Spleen (tissue), 11 donors: ENCODE data around the gene TMEM129. TPM values are rescaled to one million over a fixed set of nuclear protein-coding genes. Genes with fewer than 3 reads are reported as not detected.

Experiments used
- DNase-seq: peaks from one replicate; pipeline ENCODE4 v3.0.0-alpha.2; 2020
- H3K27ac ChIP-seq, 8 donors: fragments of 200-600 bp; sonication (generic) in 7 of 8; 1 replicate in 4 of 8; 2 replicates in 4 of 8; pipeline versions ENCODE4 v1.5.0 to v1.8.0; 2016 to 2021; ENCODE audit warnings: inconsistent platforms in 4 of 8, mild to moderate bottlenecking in 4 of 8, moderate library complexity in 1 of 8
- H3K27me3 ChIP-seq, 7 donors: fragments of 200-600 bp; sonication (generic) in 6 of 7; replicated peaks in 1 of 7; 1 replicate in 4 of 7; 2 replicates in 3 of 7; pipeline versions ENCODE4 v1.5.0 to v1.8.0; 2016 to 2021; ENCODE audit warnings: inconsistent platforms in 3 of 7, mild to moderate bottlenecking in 1 of 7
- H3K36me3 ChIP-seq, 6 donors: fragments of 200-600 bp; sonication (generic) in 5 of 6; 1 replicate in 4 of 6; 2 replicates in 2 of 6; pipeline versions ENCODE4 v1.5.0 to v1.8.0; 2016 to 2021; ENCODE audit warnings: inconsistent platforms in 2 of 6
- H3K4me1 ChIP-seq, 6 donors: fragments of 200-600 bp; sonication (generic) in 5 of 6; 1 replicate in 3 of 6; 2 replicates in 3 of 6; pipeline versions ENCODE4 v1.5.0 to v1.8.0; 2016 to 2021; ENCODE audit warnings: inconsistent platforms in 3 of 6
- H3K4me3 ChIP-seq, 8 donors: fragments of 200-600 bp; sonication (generic) in 7 of 8; 1 replicate in 4 of 8; 2 replicates in 4 of 8; pipeline versions ENCODE4 v1.5.0 to v1.8.0; 2016 to 2021; ENCODE audit warnings: inconsistent platforms in 4 of 8, mild to moderate bottlenecking in 4 of 8, moderate library complexity in 2 of 8
- H3K9me3 ChIP-seq, 8 donors: fragments of 200-600 bp; sonication (generic) in 7 of 8; 1 replicate in 4 of 8; 2 replicates in 4 of 8; pipeline versions ENCODE4 v1.5.0 to v1.8.0; 2016 to 2021; ENCODE audit warnings: inconsistent platforms in 4 of 8
- CTCF ChIP-seq, 11 experiments: fragments of 200-600 bp in 7 of 11; fragments of 450-650 bp in 4 of 11; sonication (generic) in 4 of 11; IDR thresholded peaks in 8 of 11; conservative IDR thresholded peaks in 3 of 11; 1 replicate in 7 of 11; 2 replicates in 4 of 11; pipeline versions ENCODE4 v1.4.0 to v1.8.0; 2016 to 2021; ENCODE audit warnings: antibody characterized with exemption in 11 of 11, inconsistent platforms in 4 of 11, mild to moderate bottlenecking in 1 of 11
- POLR2A ChIP-seq, 3 donors: fragments of 450-650 bp; IDR thresholded peaks; one replicate each; pipeline ENCODE4 v1.5.1; 2017; ENCODE audit warnings: antibody characterized with exemption in 3 of 3, mild to moderate bottlenecking in 1 of 3
- POLR2AphosphoS5 ChIP-seq, 3 donors: sonication (generic); formaldehyde crosslinking; IDR thresholded peaks; one replicate each; pipeline ENCODE4 v1.5.1; 2017; ENCODE audit warnings: antibody characterized with exemption in 3 of 3
- WGBS, 5 donors: extraction: QIAGEN DNeasy Blood & Tissue Kit in 3 of 5; methylation state at CpG; one replicate each; pipeline versions ENCODE4 v1.1.5 to v1.1.7; 2013 to 2018; 5-methylcytosine and 5-hydroxymethylcytosine counted together
- intact Hi-C: fragments of 100-400 bp; cut with DNase I; formaldehyde crosslinking; loops from one replicate; pipeline ENCODE4 v1.15.0; 2023; ENCODE audit warnings: low total_unique reads
- polyA plus RNA-seq, 3 donors: library from polyadenylated mRNA; stranded (reverse); fragments of 200-250 nt; gene quantifications; one replicate each; pipeline ENCODE4 v1.2.1, GENCODE V29; 2013
- total RNA-seq, 7 donors: library from RNA; depleted of rRNA in 3 of 7; stranded (reverse); fragments of >200 nt in 3 of 7; fragmentation: NEBNext Ultra II Directional in 4 of 7; extraction: Animal tissue kit (Norgen Biotek cat#: 25700) in 4 of 7; gene quantifications; one replicate each; pipeline versions ENCODE4 v1.1.0 to v1.2.1, GENCODE V29; 2016 to 2021
- donor health status: healthy with polysubstance abuse.
- donor health status: DM: no; HTN: no; CAD: no; lungs with moderate emphysema.
- donor health status: DM: no; HTN: no; CAD: no.
- donor health status: Bipolar disorder and iron deficiency.
- donor health status: healthy.
- donor health status: DM: no; HTN: no; CAD: no.
- donor health status: DM: yes; HTN: yes; CAD: no.

Gene TMEM129
- total and polyA plus RNA-seq, 10 donors, result 17.2 to 51.0 (median 32.5) TPM

DNA sequence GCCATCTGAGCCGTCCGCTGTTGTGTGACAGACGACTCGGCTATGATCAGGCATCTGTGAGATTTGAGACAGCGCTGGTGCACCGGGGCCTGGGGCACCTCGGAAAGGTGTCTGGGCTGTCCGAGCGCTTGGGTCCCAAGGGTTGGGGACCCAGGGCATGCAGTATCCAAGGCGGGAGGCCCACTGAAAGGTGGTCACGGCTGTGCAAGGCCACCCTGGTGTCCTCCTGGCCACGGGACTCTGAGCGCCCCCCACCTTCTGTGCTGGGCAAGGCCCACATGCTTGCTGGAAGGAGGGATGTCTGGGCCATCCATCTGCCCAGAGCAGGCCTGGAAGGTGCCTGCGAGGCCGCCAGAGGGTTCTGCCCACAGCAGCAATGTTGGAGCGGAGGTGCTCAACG, 20.1 kb upstream of the TMEM129 start:
- peaks cover 4 to 99% (median 81%) of the 10 kb centered on the region in 6 donors for H3K36me3 ChIP-seq
- no peak for DNase-seq
- TF ChIP-seq POLR2A (IDR thresholded peaks at IDR 0.05) (no peak), POLR2AphosphoS5 (IDR thresholded peaks at IDR 0.05) (peak in 1 of 3 donors; percentile 42)
- intact Hi-C loops, result no loop called here
- no peak overlapping the region for H3K4me3 ChIP-seq
- peaks cover 2 to 27% (median 19%) of the 10 kb centered on the region in 8 donors for H3K9me3 ChIP-seq
- WGBS, 5 donors, result 88 to 94% (median 91%) methylated on average over 12 to 17 of the region's 17 CpGs
- H3K27ac ChIP-seq, result no peak overlapping the region
- H3K4me1 ChIP-seq, result peaks cover 0 to 4% (median under 1%) of the 10 kb centered on the region in 6 donors
- no peaks in the 10 kb centered on the region for H3K27me3 ChIP-seq

DNA sequence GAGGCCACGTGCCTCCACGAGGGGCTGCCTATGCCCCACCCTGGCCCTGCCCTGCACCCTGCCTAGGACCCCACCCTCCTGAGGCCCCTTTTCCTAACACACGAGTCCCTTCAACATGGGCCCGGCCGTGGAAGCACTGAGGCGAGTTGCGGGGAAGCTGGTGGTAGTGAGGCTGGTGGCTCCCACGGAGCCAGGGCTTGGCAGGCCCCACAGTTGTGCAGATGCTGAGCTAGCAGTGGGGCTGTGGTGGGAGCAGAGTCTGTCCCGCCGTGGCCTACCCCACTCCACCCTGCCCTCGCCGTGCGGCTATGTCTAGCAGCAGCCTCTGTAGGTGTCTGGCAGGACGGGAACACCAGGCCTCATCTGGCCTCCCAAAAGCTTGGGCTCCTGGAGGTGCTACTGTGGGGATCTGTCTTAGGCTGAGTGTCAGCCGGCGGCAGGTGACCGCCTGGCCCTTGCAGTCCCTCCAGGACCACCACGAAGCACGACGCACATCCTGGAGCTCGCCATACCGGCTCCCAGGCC, 19.0 kb upstream of the TMEM129 start:
- 90 to 97% (median 95%) methylated on average over 11 to 22 of the region's 22 CpGs for WGBS, 5 donors
- Histone ChIP-seq H3K4me1 (no peaks in the 10 kb centered on the region), H3K4me3 (no peak overlapping the region), H3K36me3 (peaks cover 4 to 100% (median 90%) of the 10 kb centered on the region in 6 donors), H3K27me3 (no peaks in the 10 kb centered on the region), H3K27ac (no peak overlapping the region), H3K9me3 (peaks cover 2 to 27% (median 19%) of the 10 kb centered on the region in 8 donors)
- DNase-seq, result no peak
- TF ChIP-seq CTCF (IDR thresholded peaks at IDR 0.05 in 8 of 11, conservative IDR thresholded peaks at IDR 0.05 in 3 of 11), result no peak
- peak in 1 of 3 donors; percentile 37 for TF ChIP-seq POLR2AphosphoS5 (IDR thresholded peaks at IDR 0.05)
- intact Hi-C loops, result no loop called here

- no peak for TF ChIP-seq POLR2A (IDR thresholded peaks at IDR 0.05)
- no peak for TF ChIP-seq CTCF (IDR thresholded peaks at IDR 0.05 in 8 of 11, conservative IDR thresholded peaks at IDR 0.05 in 3 of 11)
- peak in 1 of 3 donors; percentile 30 for TF ChIP-seq POLR2AphosphoS5 (IDR thresholded peaks at IDR 0.05)
- Histone ChIP-seq H3K4me3 (no peak overlapping the region), H3K9me3 (peaks cover 2 to 27% (median 19%) of the 10 kb centered on the region in 8 donors), H3K36me3 (peaks cover 0 to 100% (median 92%) of the 10 kb centered on the region in 6 donors), H3K27ac (no peak overlapping the region), H3K4me1 (no peaks in the 10 kb centered on the region), H3K27me3 (no peaks in the 10 kb centered on the region)
- intact Hi-C loops, result no loop called here
- DNase-seq, result no peak
- 89 to 97% (median 95%) methylated on average over 8 to 9 of the region's 9 CpGs for WGBS, 5 donors
Measured at GRCh38 chr4:1739358-1739757, 18.2 kb upstream of the TMEM129 start.

GRCh38 chr4:1738410-1738809, 17.3 kb upstream of the TMEM129 start:
- TF ChIP-seq CTCF (IDR thresholded peaks at IDR 0.05 in 8 of 11, conservative IDR thresholded peaks at IDR 0.05 in 3 of 11) (no peak), POLR2AphosphoS5 (IDR thresholded peaks at IDR 0.05) (no peak)
- WGBS, 5 donors, result 95 to 99% (median 98%) methylated on average over 3 to 4 of the region's 4 CpGs
- Histone ChIP-seq H3K27me3 (no peaks in the 10 kb centered on the region), H3K4me3 (no peak overlapping the region), H3K4me1 (no peaks in the 10 kb centered on the region), H3K36me3 (peaks cover 0 to 100% (median 90%) of the 10 kb centered on the region in 6 donors), H3K27ac (no peak overlapping the region), H3K9me3 (peaks cover 2 to 27% (median 19%) of the 10 kb centered on the region in 8 donors)
- intact Hi-C loops, result no loop called here
- no peak for DNase-seq
